Measurements from ENCODE around the gene ALAS2. TPM values are rescaled to one million over a fixed set of nuclear protein-coding genes. Genes with fewer than 3 reads are reported as not detected.
"Not testable (repeated sequence)": the region's sequence is repeated elsewhere in the genome, so short reads cannot be mapped to it uniquely, and the experiment has no call there.

The ALAS2 gene
- 10 to 100 TPM in 1 of 2 donors, 1 to 10 TPM in 1; 4.7 to 13.1 TPM for total RNA-seq
- long read RNA-seq, donor 1, partial matches to known transcripts: 0 of 4 reads
- long read RNA-seq, donor 1, other reads (novel, unspliced or antisense): 0 of 4 reads
- long read RNA-seq, donor 2, partial matches to known transcripts: 1 of 3 reads
- long read RNA-seq, donor 2, other reads (novel, unspliced or antisense): 2 of 3 reads

GRCh38 chrX:55030271-55031205 is at the start of gene ALAS2:
Gene ALAS2, minus strand, starts transcription at chrX:55030977. Its CDS starts 4,977 bp downstream, at chrX:55026000.
- intact Hi-C loops (cut with DNase I): no loop called here
- DNase-seq (ENCODE audit: low spot score): no peak

- peak; percentile 74 for DNase-seq (ENCODE audit: low spot score)
- intact Hi-C loops (cut with DNase I): loop anchor here in 1 of 2 donors (5.0 kb wide), 1 partner anchor 1123 kb away; no protein-coding TSS in a partner anchor
Observed at GRCh38 chrX:55074851-55075467, 44.2 kb upstream of the ALAS2 start, which contains the start of gene PAGE2B. Gene PAGE2B, plus strand, starts transcription at chrX:55075030. Its CDS starts 1,012 bp downstream, at chrX:55076042.

GRCh38 chrX:55072286-55072685 is 41.5 kb upstream of the ALAS2 start:
- intact Hi-C loops (cut with DNase I): no loop called here
- DNase-seq (ENCODE audit: low spot score): no peak

GRCh38 chrX:55067180-55067579 is 36.4 kb upstream of the ALAS2 start:
- intact Hi-C loops (cut with DNase I); DNase-seq (ENCODE audit: low spot score): not testable (repeated sequence)

- intact Hi-C loops (cut with DNase I): no loop called here
Observed at GRCh38 chrX:55057675-55058249, 27.0 kb upstream of the ALAS2 start.

GRCh38 chrX:55056820-55057674 is 26.3 kb upstream of the ALAS2 start:
- no peak for DNase-seq (ENCODE audit: low spot score)
- intact Hi-C loops (cut with DNase I): no loop called here

More at GRCh38 chrX:55057675-55058249, 27.0 kb upstream of the ALAS2 start:
- DNase-seq (ENCODE audit: low spot score): no peak

GRCh38 chrX:55050599-55050998 is 19.8 kb upstream of the ALAS2 start:
- DNase-seq (ENCODE audit: low spot score); intact Hi-C loops (cut with DNase I): not testable (repeated sequence)

GRCh38 chrX:55041514-55041913 is 10.7 kb upstream of the ALAS2 start:
- intact Hi-C loops (cut with DNase I): no loop called here
- DNase-seq (ENCODE audit: low spot score): no peak

- intact Hi-C loops (cut with DNase I): no loop called here
- DNase-seq (ENCODE audit: low spot score): no peak
Observed at GRCh38 chrX:55039471-55039870, 8.7 kb upstream of the ALAS2 start.

GRCh38 chrX:55033429-55033828 is 2.7 kb upstream of the ALAS2 start:
- no peak for DNase-seq (ENCODE audit: low spot score)
- intact Hi-C loops (cut with DNase I): no loop called here

GRCh38 chrX:55029291-55029690 is 1.5 kb downstream of the ALAS2 start:
- DNase-seq (ENCODE audit: low spot score): no peak
- intact Hi-C loops (cut with DNase I): no loop called here

GRCh38 chrX:55028611-55029010 is 2.2 kb downstream of the ALAS2 start:
- no peak for DNase-seq (ENCODE audit: low spot score)
- intact Hi-C loops (cut with DNase I): no loop called here

- DNase-seq (ENCODE audit: low spot score): no peak
- intact Hi-C loops (cut with DNase I): no loop called here
Observed at GRCh38 chrX:55028040-55028439, 2.7 kb downstream of the ALAS2 start.

GRCh38 chrX:55026840-55027239 is 3.9 kb downstream of the ALAS2 start:
- intact Hi-C loops (cut with DNase I): no loop called here
- DNase-seq (ENCODE audit: low spot score): no peak

GRCh38 chrX:55026143-55026542 is 4.6 kb downstream of the ALAS2 start:
- intact Hi-C loops (cut with DNase I): no loop called here
- DNase-seq (ENCODE audit: low spot score): no peak

GRCh38 chrX:55014897-55015299 is 15.9 kb downstream of the ALAS2 start:
- intact Hi-C loops (cut with DNase I): no loop called here
- DNase-seq (ENCODE audit: low spot score): no peak

GRCh38 chrX:55011294-55011693 is 19.5 kb downstream of the ALAS2 start:
- intact Hi-C loops (cut with DNase I): no loop called here
- no peak for DNase-seq (ENCODE audit: low spot score)

GRCh38 chrX:55008571-55009358 is 22.0 kb downstream of the ALAS2 start:
- DNase-seq (ENCODE audit: low spot score): no peak
- intact Hi-C loops (cut with DNase I): no loop called here
